Esophagus squamous epithelium (tissue), 5 donors: ENCODE measurements around the gene FUBP3. TPM values are rescaled to one million over a fixed set of nuclear protein-coding genes. Genes with fewer than 3 reads are reported as not detected.

ENCODE experiments used
- DNase-seq: peaks from one replicate; lab custom pipeline; 2025; lab: John Stamatoyannopoulos, UW
- H3K27ac ChIP-seq, 4 donors: fragments of 200-600 bp; sonication (generic); one replicate each; pipeline ENCODE4 v1.5.1; 2016 to 2019; ENCODE audit warnings: mild to moderate bottlenecking in 1 of 4
- H3K27me3 ChIP-seq, 4 donors: fragments of 200-600 bp; sonication (generic); 1 replicate in 3 of 4; 2 replicates in 1 of 4; pipeline versions ENCODE4 v1.5.1 to v1.6.0; 2017 to 2021; ENCODE audit warnings: antibody characterized with exemption in 1 of 4
- H3K36me3 ChIP-seq, 3 donors: fragments of 200-600 bp; sonication (generic); one replicate each; pipeline ENCODE4 v1.5.1; 2016 to 2019
- H3K4me1 ChIP-seq, 3 donors: fragments of 200-600 bp; sonication (generic); one replicate each; pipeline ENCODE4 v1.5.1; 2017 to 2019
- H3K4me3 ChIP-seq, 4 donors: fragments of 200-600 bp; sonication (generic); 1 replicate in 3 of 4; 2 replicates in 1 of 4; pipeline ENCODE4 v1.5.1; 2016 to 2019; ENCODE audit warnings: mild to moderate bottlenecking in 2 of 4, moderate library complexity in 1 of 4
- H3K9me3 ChIP-seq, 3 donors: fragments of 200-600 bp; sonication (generic); one replicate each; pipeline ENCODE4 v1.5.1; 2016 to 2019
- CTCF ChIP-seq, 6 experiments: fragments of 450-650 bp in 4 of 6; fragments of 200-600 bp in 2 of 6; sonication (generic) in 2 of 6; IDR thresholded peaks; one replicate each; pipeline ENCODE4 v1.5.1; 2016 to 2019; ENCODE audit warnings: antibody characterized with exemption in 6 of 6, mild to moderate bottlenecking in 4 of 6, moderate library complexity in 4 of 6
- POLR2A ChIP-seq, 4 donors: fragments of 450-650 bp; IDR thresholded peaks; one replicate each; pipeline ENCODE4 v1.6.1; 2017; ENCODE audit warnings: antibody characterized with exemption in 4 of 4, mild to moderate bottlenecking in 4 of 4, moderate library complexity in 3 of 4
- WGBS, 2 donors: methylation state at CpG; one replicate each; pipeline ENCODE4 v1.1.5; 2018; 5-methylcytosine and 5-hydroxymethylcytosine counted together
- intact Hi-C: fragments of 100-400 bp; cut with DNase I; formaldehyde crosslinking; loops from one replicate; pipeline ENCODE4 v1.15.0; 2022
- total RNA-seq, 4 donors: library from RNA; depleted of rRNA; stranded (reverse); fragments of >200 nt; gene quantifications; one replicate each; pipeline ENCODE4 v1.1.0, GENCODE V29; 2016
- donor health status: DM: yes; HTN: yes; CAD: no.

The FUBP3 gene
- total RNA-seq, 4 donors from 2014 or later: 28.2 to 39.0 (median 33.9) TPM

GRCh38 chr9:130677252-130677651 lies 97.9 kb downstream of the FUBP3 start:
- Histone ChIP-seq H3K36me3 (no peaks in the 10 kb centered on the region), H3K9me3 (no peaks in the 10 kb centered on the region), H3K27ac (no peak overlapping the region), H3K4me3 (no peak overlapping the region), H3K4me1 (peaks cover 11 to 15% (median 12%) of the 10 kb centered on the region in 3 donors), H3K27me3 (peaks cover 0 to 39% (median 0%) of the 10 kb centered on the region in 4 donors)
- intact Hi-C loops: no loop called here
- DNase-seq: no peak
- TF ChIP-seq CTCF (IDR thresholded peaks at IDR 0.05) (no peak), POLR2A (IDR thresholded peaks at IDR 0.05) (no peak)
- WGBS, 2 donors: 68 to 89% methylated on average over 3 to 4 of the region's 7 CpGs

GRCh38 chr9:130680836-130681768 lies 101.7 kb downstream of the FUBP3 start:
- peaks cover 13 to 18% (median 14%) of the 10 kb centered on the region in 3 donors for H3K4me1 ChIP-seq
- TF ChIP-seq CTCF (IDR thresholded peaks at IDR 0.05): peak in 1 of 6 experiments; percentile 19
- TF ChIP-seq POLR2A (IDR thresholded peaks at IDR 0.05): no peak
- 14 to 15% methylated on average over 4 to 8 of the region's 116 CpGs for WGBS, 2 donors
- intact Hi-C loops: loop anchor here (2.0 kb wide), 1 partner anchor 220 kb away; no protein-coding TSS in a partner anchor
- H3K36me3 ChIP-seq: no peaks in the 10 kb centered on the region
- H3K4me3 ChIP-seq: peak overlapping the region; percentile 42 to 73 (median 52)
- H3K27me3 ChIP-seq: peaks cover 0 to 39% (median 0%) of the 10 kb centered on the region in 4 donors
- no peaks in the 10 kb centered on the region for H3K9me3 ChIP-seq
- no peak for DNase-seq
- H3K27ac ChIP-seq: no peak overlapping the region

GRCh38 chr9:130681769-130682420 lies 102.5 kb downstream of the FUBP3 start:
- DNase-seq: no peak
- Histone ChIP-seq H3K4me1 (peaks cover 13 to 18% (median 14%) of the 10 kb centered on the region in 3 donors), H3K27ac (no peak overlapping the region), H3K36me3 (no peaks in the 10 kb centered on the region), H3K9me3 (no peaks in the 10 kb centered on the region), H3K4me3 (peak overlapping the region; percentile 42 to 73 (median 52)), H3K27me3 (peaks cover 0 to 39% (median 0%) of the 10 kb centered on the region in 4 donors)
- intact Hi-C loops: loop anchor here (2.0 kb wide), 1 partner anchor 221 kb away; no protein-coding TSS in a partner anchor
- WGBS, 2 donors: 0% methylated on average over 2 to 5 of the region's 45 CpGs
- TF ChIP-seq POLR2A (IDR thresholded peaks at IDR 0.05) (no peak), CTCF (IDR thresholded peaks at IDR 0.05) (no peak)

- Histone ChIP-seq H3K27me3 (peaks cover 0 to 39% (median 0%) of the 10 kb centered on the region in 4 donors), H3K36me3 (no peaks in the 10 kb centered on the region), H3K9me3 (no peaks in the 10 kb centered on the region), H3K27ac (no peak overlapping the region), H3K4me1 (peaks cover 13 to 18% (median 14%) of the 10 kb centered on the region in 3 donors), H3K4me3 (peak overlapping the region; percentile 42 to 73 (median 52))
- intact Hi-C loops: no loop called here
- 4% methylated on average over 21 to 22 of the region's 22 CpGs for WGBS, 2 donors
- TF ChIP-seq POLR2A (IDR thresholded peaks at IDR 0.05): no peak
- TF ChIP-seq CTCF (IDR thresholded peaks at IDR 0.05): peak; percentile 79 to 90 (median 82)
- DNase-seq: no peak
Measured at GRCh38 chr9:130682421-130683121, 103.2 kb downstream of the FUBP3 start.
